ENCODE measurements around the gene RNU6-7. TPM values are rescaled to one million over a fixed set of nuclear protein-coding genes. Genes with fewer than 3 reads are reported as not detected.

Gene RNU6-7
- total and polyA plus RNA-seq, 4 donors: not detected

GRCh38 chr14:32226056-32226455 lies 24.2 kb downstream of the RNU6-7 start:
- no peak for TF ChIP-seq CTCF (IDR thresholded peaks at IDR 0.05; ENCODE audit: control extremely low read depth, extremely low read depth)
- ATAC-seq (ENCODE audit: insufficient read depth, low FRiP score) (peak; percentile 24), DNase-seq (peak in 2 of 3 donors; percentile 59 to 82)
- Histone ChIP-seq H3K27me3 (ENCODE audit: control insufficient read depth in 3 of 3, insufficient read depth in 3 of 3, low read length in 2 of 3) (no peaks in the 10 kb centered on the region), H3K4me1 (ENCODE audit: control insufficient read depth in 5 of 5, insufficient read depth in 5 of 5, low read length in 5 of 5) (peaks cover 0 to 10% (median 2%) of the 10 kb centered on the region in 5 donors), H3K27ac (ENCODE audit: low read depth in 1 of 2, low read length in 1 of 2) (peak overlapping the region in 1 of 2 donors; percentile 90), H3K36me3 (ENCODE audit: control insufficient read depth in 4 of 4, insufficient read depth in 4 of 4, low read length in 4 of 4) (no peaks in the 10 kb centered on the region), H3K9ac (ENCODE audit: insufficient read depth in 1 of 2, low read length in 2 of 2) (no peak overlapping the region), H3K4me3 (no peak overlapping the region), H3K9me3 (ENCODE audit: control insufficient read depth in 4 of 4, insufficient read depth in 3 of 4, low read length in 3 of 4) (no peaks in the 10 kb centered on the region)
- WGBS, 2 donors: 69 to 93% methylated on average over 1 of the region's 1 CpG

GRCh38 chr14:32230181-32230580 lies 28.3 kb downstream of the RNU6-7 start:
- DNase-seq: no peak
- WGBS, 2 donors: 44 to 63% methylated on average over 3 of the region's 3 CpGs

GRCh38 chr14:32230695-32231280 lies 28.9 kb downstream of the RNU6-7 start:
- Histone ChIP-seq H3K27me3 (ENCODE audit: control insufficient read depth in 3 of 3, insufficient read depth in 3 of 3, low read length in 2 of 3) (no peaks in the 10 kb centered on the region), H3K36me3 (ENCODE audit: control insufficient read depth in 4 of 4, insufficient read depth in 4 of 4, low read length in 4 of 4) (no peaks in the 10 kb centered on the region), H3K27ac (ENCODE audit: low read depth in 1 of 2, low read length in 1 of 2) (peak overlapping the region in 1 of 2 donors; percentile 76), H3K4me1 (ENCODE audit: control insufficient read depth in 5 of 5, insufficient read depth in 5 of 5, low read length in 5 of 5) (peaks cover 0 to 7% (median 0%) of the 10 kb centered on the region in 5 donors), H3K4me3 (no peak overlapping the region), H3K9ac (ENCODE audit: insufficient read depth in 1 of 2, low read length in 2 of 2) (no peak overlapping the region), H3K9me3 (ENCODE audit: control insufficient read depth in 4 of 4, insufficient read depth in 3 of 4, low read length in 3 of 4) (no peaks in the 10 kb centered on the region)
- ATAC-seq (ENCODE audit: insufficient read depth, low FRiP score) (no peak), DNase-seq (no peak)
- 81 to 94% methylated on average over 2 of the region's 2 CpGs for WGBS, 2 donors
- TF ChIP-seq CTCF (IDR thresholded peaks at IDR 0.05; ENCODE audit: control extremely low read depth, extremely low read depth): no peak

More at GRCh38 chr14:32230181-32230580, 28.3 kb downstream of the RNU6-7 start:
- no peak for TF ChIP-seq CTCF (IDR thresholded peaks at IDR 0.05; ENCODE audit: control extremely low read depth, extremely low read depth)
- Histone ChIP-seq H3K9me3 (ENCODE audit: control insufficient read depth in 4 of 4, insufficient read depth in 3 of 4, low read length in 3 of 4) (no peaks in the 10 kb centered on the region), H3K9ac (ENCODE audit: insufficient read depth in 1 of 2, low read length in 2 of 2) (no peak overlapping the region), H3K4me3 (no peak overlapping the region), H3K36me3 (ENCODE audit: control insufficient read depth in 4 of 4, insufficient read depth in 4 of 4, low read length in 4 of 4) (no peaks in the 10 kb centered on the region), H3K4me1 (ENCODE audit: control insufficient read depth in 5 of 5, insufficient read depth in 5 of 5, low read length in 5 of 5) (peaks cover 0 to 12% (median 0%) of the 10 kb centered on the region in 5 donors), H3K27ac (ENCODE audit: low read depth in 1 of 2, low read length in 1 of 2) (peak overlapping the region in 1 of 2 donors; percentile 92), H3K27me3 (ENCODE audit: control insufficient read depth in 3 of 3, insufficient read depth in 3 of 3, low read length in 2 of 3) (no peaks in the 10 kb centered on the region)
- ATAC-seq (ENCODE audit: insufficient read depth, low FRiP score): no peak

GRCh38 chr14:32232481-32232880 lies 30.6 kb downstream of the RNU6-7 start:
- DNase-seq (no peak), ATAC-seq (ENCODE audit: insufficient read depth, low FRiP score) (no peak)
- Histone ChIP-seq H3K9me3 (ENCODE audit: control insufficient read depth in 4 of 4, insufficient read depth in 3 of 4, low read length in 3 of 4) (no peaks in the 10 kb centered on the region), H3K9ac (ENCODE audit: insufficient read depth in 1 of 2, low read length in 2 of 2) (no peak overlapping the region), H3K27ac (ENCODE audit: low read depth in 1 of 2, low read length in 1 of 2) (peak overlapping the region in 1 of 2 donors; percentile 40), H3K27me3 (ENCODE audit: control insufficient read depth in 3 of 3, insufficient read depth in 3 of 3, low read length in 2 of 3) (no peaks in the 10 kb centered on the region), H3K36me3 (ENCODE audit: control insufficient read depth in 4 of 4, insufficient read depth in 4 of 4, low read length in 4 of 4) (no peaks in the 10 kb centered on the region), H3K4me3 (no peak overlapping the region), H3K4me1 (ENCODE audit: control insufficient read depth in 5 of 5, insufficient read depth in 5 of 5, low read length in 5 of 5) (peaks cover 0 to 7% (median 0%) of the 10 kb centered on the region in 5 donors)
- no peak for TF ChIP-seq CTCF (IDR thresholded peaks at IDR 0.05; ENCODE audit: control extremely low read depth, extremely low read depth)
- 85 to 90% methylated on average over 1 of the region's 1 CpG for WGBS, 2 donors
